Kidney (tissue), 14 donors: ENCODE data around the gene VWF. TPM values are rescaled to one million over a fixed set of nuclear protein-coding genes. Genes with fewer than 3 reads are reported as not detected.

Experiments
- DNase-seq, 5 donors: peaks; one replicate each; pipeline ENCODE4 v3.0.0-alpha.2; 2013 to 2020
- FAIRE-seq: peaks from 2 replicates; lab custom pipeline; 2012; peaks lifted over from hg19 to GRCh38; lab: Jason Lieb, UNC
- H3K27ac ChIP-seq, 2 donors: one replicate each; pipeline ENCODE4 v1.7.0; 2013; ENCODE audit warnings: low read depth in 2 of 2, low read length in 2 of 2, inconsistent platforms in 1 of 2
- H3K27me3 ChIP-seq: one replicate; pipeline ENCODE4 v1.7.1; 2013; ENCODE audit warnings: low read length, inconsistent platforms; ENCODE audit not compliant: control insufficient read depth, insufficient read depth
- H3K36me3 ChIP-seq, 3 donors: one replicate each; pipeline versions ENCODE4 v1.7.0 to v1.7.1; 2013; ENCODE audit warnings: low read length in 3 of 3, control low read depth in 1 of 3, inconsistent platforms in 1 of 3; ENCODE audit not compliant: insufficient read depth in 3 of 3, control insufficient read depth in 2 of 3
- H3K4me1 ChIP-seq, 3 donors: one replicate each; pipeline versions ENCODE4 v1.7.0 to v1.7.1; 2013; ENCODE audit warnings: low read length in 3 of 3, inconsistent platforms in 1 of 3, low read depth in 1 of 3; ENCODE audit not compliant: control insufficient read depth in 2 of 3, insufficient read depth in 2 of 3
- H3K4me3 ChIP-seq, 3 donors: one replicate each; pipeline versions ENCODE4 v1.7.0 to v1.8.1; 2013; ENCODE audit warnings: low read length in 3 of 3, control low read depth in 1 of 3, inconsistent platforms in 1 of 3
- H3K9ac ChIP-seq, 3 donors: one replicate each; pipeline versions ENCODE4 v1.7.0 to v1.7.1; 2013; ENCODE audit warnings: low read length in 3 of 3, control low read depth in 1 of 3, inconsistent platforms in 1 of 3
- H3K9me3 ChIP-seq, 3 donors: one replicate each; pipeline versions ENCODE4 v1.7.0 to v1.7.1; 2013; ENCODE audit warnings: low read length in 3 of 3, control low read depth in 1 of 3, inconsistent platforms in 1 of 3; ENCODE audit not compliant: control insufficient read depth in 2 of 3, insufficient read depth in 1 of 3
- CTCF ChIP-seq: IDR thresholded peaks from 3 replicates; pipeline ENCODE4 v1.5.1; 2012; ENCODE audit warnings: mild to moderate bottlenecking, moderate library complexity, borderline replicate concordance; ENCODE audit not compliant: insufficient read depth; ENCODE audit errors: extremely low read depth
- intact Hi-C: fragments of 100-400 bp; cut with DNase I; formaldehyde crosslinking; loops from one replicate; pipeline ENCODE4 v1.11.1; 2022
- polyA plus RNA-seq: library from polyadenylated mRNA; stranded (reverse); fragments of 350-450 nt; fragmentation: Illumina TruSeq; extraction: RNeasy Lipid Tissue Mini Kit (QIAGEN cat#74804); gene quantifications from one replicate; pipeline ENCODE4 v1.2.3, GENCODE V29; 2014; ENCODE audit warnings: low read depth, low replicate concordance; ENCODE audit not compliant: insufficient read depth
- total RNA-seq: library from RNA; stranded (reverse); fragmentation: NEBNext Ultra II Directional; extraction: Animal tissue kit (Norgen Biotek cat#: 25700); gene quantifications from one replicate; pipeline ENCODE4 v1.2.1, GENCODE V29; 2021
- donor health status: control.
- donor health status: control.
- donor health status: control.
- donor health status: control.
- donor health status: control.
- donor health status: DM: yes; HTN: yes; CAD: no.
- donor health status: Normal renal cell carcinoma (clear cell type).

The VWF gene
- total and polyA plus RNA-seq, 2 donors from 2014 or later = 9.6 to 183 TPM

- no peak for TF ChIP-seq CTCF
- DNase-seq = peak in 2 of 5 donors; percentile 29 to 32
- no peak overlapping the region for H3K4me3 ChIP-seq
- intact Hi-C loops = no loop called here
- H3K9ac ChIP-seq = no peak overlapping the region
- no peak overlapping the region for H3K27ac ChIP-seq
- no peak for FAIRE-seq
- no peaks in the 10 kb centered on the region for H3K36me3 ChIP-seq
- H3K4me1 ChIP-seq = peaks cover 0 to 7% (median 0%) of the 10 kb centered on the region in 3 donors
- no peaks in the 10 kb centered on the region for H3K9me3 ChIP-seq
- no peaks in the 10 kb centered on the region for H3K27me3 ChIP-seq
These were observed 1.2 kb downstream of the VWF start for GRCh38 chr12:6123258-6123657.

GRCh38 chr12:6122201-6122600, 2.3 kb downstream of the VWF start:
- FAIRE-seq = no peak
- Histone ChIP-seq H3K9ac (no peak overlapping the region), H3K9me3 (no peaks in the 10 kb centered on the region), H3K36me3 (no peaks in the 10 kb centered on the region), H3K27me3 (no peaks in the 10 kb centered on the region), H3K27ac (no peak overlapping the region), H3K4me1 (peaks cover 0 to 7% (median 0%) of the 10 kb centered on the region in 3 donors), H3K4me3 (no peak overlapping the region)
- DNase-seq = peak in 3 of 5 donors; percentile 38 to 62 (median 51)
- TF ChIP-seq CTCF = no peak
- intact Hi-C loops = no loop called here

GRCh38 chr12:6120796-6121473, 3.5 kb downstream of the VWF start:
- TF ChIP-seq CTCF = no peak
- Histone ChIP-seq H3K27me3 (no peaks in the 10 kb centered on the region), H3K9ac (no peak overlapping the region), H3K27ac (no peak overlapping the region), H3K4me1 (peaks cover 0 to 7% (median 0%) of the 10 kb centered on the region in 3 donors), H3K9me3 (no peaks in the 10 kb centered on the region), H3K4me3 (no peak overlapping the region), H3K36me3 (no peaks in the 10 kb centered on the region)
- DNase-seq = peak; percentile 37 to 64 (median 49)
- no peak for FAIRE-seq
- intact Hi-C loops = no loop called here
